T47D (cell line): ENCODE results near the gene MAPKAP1.

ENCODE experiments used
- DNase-seq, 2 experiments: peaks; one replicate each; pipeline versions ENCODE4 v3.0.0 to v3.0.0-alpha.2; 2011 to 2012; ENCODE audit warnings: low read depth in 1 of 2, low spot score in 1 of 2
- JUND ChIP-seq: IDR thresholded peaks from 2 replicates; pipeline ENCODE4 v1.6.1; 2012; ENCODE audit warnings: low read depth
- in situ Hi-C: cut with HindIII; loops from 2 replicates; pipeline ENCODE4 v1.10.0; 2016; ENCODE audit warnings: low sequenced_read_pairs, low pct_unique_long_range_greater_than_20kb

Gene MAPKAP1

DNA sequence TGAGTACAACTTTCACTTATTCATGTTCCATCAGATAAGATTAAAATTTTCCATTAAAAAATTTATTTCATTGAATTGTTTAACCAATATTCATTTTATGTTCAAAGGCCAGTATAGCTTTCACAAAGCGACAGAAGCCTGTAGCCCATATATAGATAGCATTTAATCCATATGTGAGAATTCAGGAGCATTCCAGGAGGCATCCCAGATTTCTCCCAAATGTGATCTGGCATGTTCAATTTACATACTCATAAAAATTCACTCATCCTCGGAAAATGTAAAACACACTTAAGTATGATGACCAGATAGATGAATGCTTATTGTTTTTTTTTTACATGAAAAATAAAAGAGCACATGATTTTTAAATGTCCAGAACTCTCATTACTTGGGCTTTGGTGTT, 141.9 kb downstream of the MAPKAP1 start:
- in situ Hi-C loops = no loop called here
- DNase-seq = no peak
- no peak for TF ChIP-seq JUND

GRCh38 chr9:125564631-125565030, 142.4 kb downstream of the MAPKAP1 start:
- no peak for TF ChIP-seq JUND
- no peak for DNase-seq
- in situ Hi-C loops = no loop called here

- in situ Hi-C loops = no loop called here
- no peak for TF ChIP-seq JUND
- peak in 1 of 2 experiments; percentile 29 for DNase-seq
Observed at GRCh38 chr9:125561509-125562148, 145.4 kb downstream of the MAPKAP1 start.

DNA sequence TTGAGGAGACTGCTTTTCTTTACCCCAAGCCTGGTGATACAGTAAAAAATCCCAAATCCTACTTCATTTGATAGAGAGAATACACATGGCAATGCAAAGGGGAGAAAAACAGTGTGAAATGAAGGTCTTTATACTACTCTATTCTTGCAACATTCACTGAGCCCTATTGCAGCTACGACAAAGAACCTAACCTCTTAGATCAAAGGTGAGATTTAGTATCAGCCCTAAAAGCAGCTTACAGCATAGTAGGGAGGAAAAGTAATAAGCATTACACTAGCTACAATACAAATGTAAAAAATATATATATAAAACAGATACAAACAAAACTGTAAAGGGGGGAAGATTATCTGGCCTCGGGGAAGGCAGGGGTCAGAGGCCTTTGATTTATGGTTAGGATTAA, 147.1 kb downstream of the MAPKAP1 start:
- DNase-seq = no peak
- in situ Hi-C loops = no loop called here
- no peak for TF ChIP-seq JUND

GRCh38 chr9:125559194-125559593, 147.8 kb downstream of the MAPKAP1 start:
- in situ Hi-C loops = no loop called here
- TF ChIP-seq JUND = no peak
- no peak for DNase-seq

GRCh38 chr9:125558453-125559092, 148.4 kb downstream of the MAPKAP1 start:
- no peak for TF ChIP-seq JUND
- DNase-seq = peak; percentile 71 to 85
- in situ Hi-C loops = no loop called here

DNA sequence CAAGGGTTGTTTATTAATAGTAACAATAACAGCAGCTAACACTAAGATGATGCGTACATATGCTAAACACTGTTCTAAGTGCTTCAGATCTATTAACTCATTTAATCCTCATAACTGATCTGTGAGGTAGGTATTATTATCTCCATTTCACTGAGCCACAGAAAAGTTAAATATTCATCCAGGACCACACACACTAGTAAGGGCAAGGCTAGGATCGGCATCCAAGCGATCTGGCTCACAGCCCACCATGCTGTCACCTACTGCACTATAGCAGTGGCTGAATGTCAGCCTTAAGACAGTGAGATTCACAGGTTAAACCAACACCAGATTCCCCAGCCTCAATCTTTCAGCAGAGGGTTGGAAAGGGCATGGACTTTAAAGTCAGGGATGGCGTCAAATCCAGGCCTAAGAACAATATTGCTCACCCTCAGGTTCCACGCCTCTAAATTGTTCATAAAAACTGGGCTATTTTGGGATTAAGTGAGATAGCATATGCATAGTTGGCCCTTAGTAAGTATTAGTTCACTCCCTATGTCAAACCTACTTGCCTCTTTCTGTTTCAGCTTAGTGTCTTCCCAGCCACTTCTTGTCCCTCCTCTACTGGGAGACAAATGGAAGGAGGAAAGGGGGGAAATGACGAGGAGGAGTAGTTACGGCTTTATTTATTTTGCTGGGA, 150.8 kb downstream of the MAPKAP1 start:
- DNase-seq = no peak
- no peak for TF ChIP-seq JUND
- in situ Hi-C loops = no loop called here

DNA sequence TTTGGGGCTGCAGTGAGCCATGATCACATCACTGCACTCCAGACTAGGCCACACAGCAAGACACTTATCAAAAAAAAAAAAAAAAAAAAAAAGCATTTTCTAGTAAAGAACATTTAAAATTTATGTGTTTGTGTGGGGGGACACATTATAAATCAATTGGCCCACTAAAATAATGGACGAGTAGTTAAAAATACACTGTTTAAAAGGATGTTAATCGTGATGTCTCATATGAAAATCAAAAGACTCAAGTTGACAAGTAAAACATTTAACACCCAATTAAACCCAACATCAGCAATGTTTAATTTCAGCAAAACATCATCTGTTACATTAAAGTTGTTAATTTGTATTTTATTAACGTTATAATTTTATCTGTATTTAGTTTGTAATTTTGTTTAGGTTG, 152.3 kb downstream of the MAPKAP1 start:
- DNase-seq = no peak
- in situ Hi-C loops = no loop called here
- no peak for TF ChIP-seq JUND

DNA sequence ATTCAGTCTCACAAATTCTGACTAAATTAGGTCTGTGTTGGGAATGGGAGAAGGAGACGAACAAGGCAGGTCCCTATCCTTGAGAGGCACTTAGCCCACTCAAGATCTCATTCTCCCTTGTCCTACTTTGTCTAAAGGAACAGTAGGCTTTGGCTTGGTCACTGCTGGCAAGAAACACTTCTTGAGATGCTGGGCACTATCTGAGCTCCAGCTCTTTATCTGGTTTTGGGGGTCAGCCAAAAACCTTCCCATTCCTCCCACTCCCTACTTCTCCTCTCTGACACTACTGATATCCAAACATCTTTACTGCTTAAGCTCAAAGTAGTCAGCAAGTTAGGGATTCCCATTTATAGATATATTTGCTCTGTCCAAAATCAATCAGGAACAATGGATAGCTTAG, 155.2 kb downstream of the MAPKAP1 start:
- DNase-seq = no peak
- in situ Hi-C loops = no loop called here
- TF ChIP-seq JUND = no peak

GRCh38 chr9:125549891-125550885, 156.8 kb downstream of the MAPKAP1 start:
- DNase-seq = peak in 1 of 2 experiments; percentile 16
- no peak for TF ChIP-seq JUND
- in situ Hi-C loops = no loop called here

GRCh38 chr9:125549465-125549871, 157.5 kb downstream of the MAPKAP1 start:
- TF ChIP-seq JUND = no peak
- in situ Hi-C loops = no loop called here
- peak; percentile 35 to 93 for DNase-seq

DNA sequence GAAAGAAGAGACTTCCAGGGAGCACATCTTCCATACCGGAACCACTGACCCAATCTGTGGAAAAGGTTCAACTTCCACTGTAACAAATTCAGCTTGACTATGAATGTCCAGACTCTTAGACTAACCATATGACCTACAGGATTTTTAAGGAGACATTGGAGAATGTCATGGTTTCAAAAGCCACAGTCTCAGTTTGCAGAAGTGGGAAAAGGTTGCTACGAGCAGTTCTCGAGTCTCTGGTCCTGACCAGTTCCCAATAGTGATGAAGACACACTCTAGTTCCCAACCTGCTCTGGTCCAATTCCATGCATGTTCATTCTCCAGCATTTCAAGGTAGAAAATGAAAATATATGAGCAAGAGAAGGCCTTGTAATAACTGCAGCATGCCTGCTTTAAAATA, 158.0 kb downstream of the MAPKAP1 start:
- no peak for DNase-seq
- in situ Hi-C loops = no loop called here

More for the DNA sequence above, 158.0 kb downstream of the MAPKAP1 start:
- TF ChIP-seq JUND = no peak
